ENCODE measurements around the gene BICC1.

BICC1 gene

DNA sequence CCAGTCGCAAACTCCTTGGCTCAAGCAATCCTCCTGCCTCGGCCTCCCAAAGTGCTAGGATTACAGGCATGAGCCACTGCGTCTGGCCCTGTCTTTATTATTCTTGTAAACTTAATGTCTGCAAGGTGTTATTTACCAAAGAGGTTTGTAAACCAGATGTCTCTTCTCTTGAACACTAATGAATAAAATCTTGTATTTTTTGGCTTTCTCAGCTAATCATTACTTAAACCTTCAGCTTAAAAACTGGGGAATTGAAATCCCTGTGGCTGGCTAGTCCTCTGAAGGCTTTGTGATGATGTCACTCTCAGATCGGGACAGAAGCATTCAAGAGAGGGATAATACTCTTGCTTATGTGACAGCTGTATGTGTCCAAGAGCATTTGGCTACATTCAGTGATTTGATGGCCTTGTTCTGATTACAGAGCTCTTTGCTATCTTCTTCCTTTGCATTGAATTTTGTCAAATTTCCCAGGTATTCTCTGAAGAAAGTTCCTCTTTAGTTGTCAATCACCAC is 130.3 kb downstream of the BICC1 start:
- no peak overlapping the region for H3K4me3 ChIP-seq (ENCODE audit: low read depth, low read length)
- no peak for DNase-seq (ENCODE audit: low read depth)
- no peak for TF ChIP-seq CTCF (IDR thresholded peaks at IDR 0.05; ENCODE audit: low read depth, low read length)
- TF ChIP-seq MYC (IDR thresholded peaks at IDR 0.05; ENCODE audit: low read depth, low read length): no peak
- TF ChIP-seq MAX (IDR thresholded peaks at IDR 0.05; ENCODE audit: low read depth, low read length): no peak
- TF ChIP-seq POLR2A (IDR thresholded peaks at IDR 0.05; ENCODE audit: extremely low read depth, insufficient read length): no peak

GRCh38 chr10:58644311-58644710 is 131.6 kb downstream of the BICC1 start:
- no peak for DNase-seq (ENCODE audit: low read depth)
- TF ChIP-seq MAX (IDR thresholded peaks at IDR 0.05; ENCODE audit: low read depth, low read length): no peak
- no peak for TF ChIP-seq CTCF (IDR thresholded peaks at IDR 0.05; ENCODE audit: low read depth, low read length)
- TF ChIP-seq POLR2A (IDR thresholded peaks at IDR 0.05; ENCODE audit: extremely low read depth, insufficient read length): no peak
- no peak for TF ChIP-seq MYC (IDR thresholded peaks at IDR 0.05; ENCODE audit: low read depth, low read length)
- H3K4me3 ChIP-seq (ENCODE audit: low read depth, low read length): no peak overlapping the region

GRCh38 chr10:58645416-58646146 is 132.9 kb downstream of the BICC1 start:
- H3K4me3 ChIP-seq (ENCODE audit: low read depth, low read length): no peak overlapping the region
- no peak for DNase-seq (ENCODE audit: low read depth)
- no peak for TF ChIP-seq POLR2A (IDR thresholded peaks at IDR 0.05; ENCODE audit: extremely low read depth, insufficient read length)
- TF ChIP-seq MAX (IDR thresholded peaks at IDR 0.05; ENCODE audit: low read depth, low read length): no peak
- TF ChIP-seq MYC (IDR thresholded peaks at IDR 0.05; ENCODE audit: low read depth, low read length): no peak
- TF ChIP-seq CTCF (IDR thresholded peaks at IDR 0.05; ENCODE audit: low read depth, low read length): no peak

DNA sequence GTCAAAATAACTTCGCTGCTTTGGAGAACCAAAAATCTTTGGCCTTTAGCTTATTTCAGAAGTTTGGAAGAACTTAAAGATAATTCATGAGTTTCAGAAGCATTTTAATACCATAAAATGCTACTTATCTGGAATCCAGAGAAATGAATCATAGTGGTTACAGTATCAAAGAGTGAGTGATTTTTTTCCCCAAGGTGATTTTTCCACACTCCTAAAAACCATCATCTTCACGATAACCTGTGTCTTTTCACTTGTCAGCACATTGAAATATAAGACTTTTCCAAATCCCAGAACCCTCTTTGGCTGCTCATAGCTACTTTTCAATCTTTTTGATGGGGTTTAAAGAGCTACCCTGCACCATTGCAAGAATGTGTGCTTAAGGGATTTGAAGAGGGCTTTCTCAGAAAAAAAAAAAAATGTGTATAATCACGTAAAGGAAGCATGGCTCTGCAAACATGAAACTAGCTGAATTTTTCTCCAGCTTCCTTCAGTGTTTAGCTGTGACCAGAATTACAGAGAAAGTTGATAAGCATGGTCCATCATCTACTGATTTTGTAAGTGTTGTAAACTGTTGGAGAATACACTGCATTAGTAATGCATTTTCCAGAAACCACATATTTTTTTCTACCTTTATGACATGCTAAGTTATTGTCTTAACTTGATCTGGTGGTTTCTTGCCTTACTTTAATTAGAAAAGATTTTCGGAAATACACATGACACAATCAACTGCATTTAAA is 134.9 kb downstream of the BICC1 start:
- TF ChIP-seq MAX (IDR thresholded peaks at IDR 0.05; ENCODE audit: low read depth, low read length): no peak
- no peak for TF ChIP-seq POLR2A (IDR thresholded peaks at IDR 0.05; ENCODE audit: extremely low read depth, insufficient read length)
- TF ChIP-seq CTCF (IDR thresholded peaks at IDR 0.05; ENCODE audit: low read depth, low read length): no peak
- no peak for TF ChIP-seq MYC (IDR thresholded peaks at IDR 0.05; ENCODE audit: low read depth, low read length)
- no peak overlapping the region for H3K4me3 ChIP-seq (ENCODE audit: low read depth, low read length)
- DNase-seq (ENCODE audit: low read depth): no peak

DNA sequence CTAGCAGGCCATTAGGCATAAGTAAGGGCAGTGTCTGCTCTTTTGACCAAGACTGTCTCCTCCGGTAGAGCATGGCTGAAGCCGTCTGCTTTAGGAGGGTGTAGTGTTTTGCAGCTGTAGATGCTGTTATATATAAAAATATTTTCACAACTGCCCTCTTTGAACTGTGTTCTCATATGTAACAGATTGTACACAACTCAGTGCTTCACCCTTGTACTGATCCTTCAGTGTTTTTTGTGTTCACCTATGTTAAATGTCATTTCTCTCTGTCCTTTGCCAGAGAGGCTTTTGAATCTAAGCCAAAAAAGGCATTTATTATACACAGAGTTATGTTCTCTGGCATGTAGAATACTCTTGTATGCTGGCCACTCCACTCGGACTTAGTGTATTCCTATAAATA is 135.5 kb downstream of the BICC1 start:
- no peak for DNase-seq (ENCODE audit: low read depth)
- no peak overlapping the region for H3K4me3 ChIP-seq (ENCODE audit: low read depth, low read length)
- TF ChIP-seq POLR2A (IDR thresholded peaks at IDR 0.05; ENCODE audit: extremely low read depth, insufficient read length): no peak
- TF ChIP-seq MAX (IDR thresholded peaks at IDR 0.05; ENCODE audit: low read depth, low read length): no peak
- no peak for TF ChIP-seq MYC (IDR thresholded peaks at IDR 0.05; ENCODE audit: low read depth, low read length)
- no peak for TF ChIP-seq CTCF (IDR thresholded peaks at IDR 0.05; ENCODE audit: low read depth, low read length)
